NCI-H526 (cell line): ENCODE measurements around the gene LMF1.

Experiments used
- DNase-seq, 2 experiments: peaks; one replicate each; lab custom pipeline; 2025; lab: John Stamatoyannopoulos, UW

Gene LMF1

GRCh38 chr16:1002399-1003166, 31.8 kb upstream of the LMF1 start:
- no peak for DNase-seq

- no peak for DNase-seq
Measured at GRCh38 chr16:1001096-1001495, 30.3 kb upstream of the LMF1 start.

GRCh38 chr16:1000608-1001007, 29.8 kb upstream of the LMF1 start:
- DNase-seq: no peak

GRCh38 chr16:999677-1000076, 28.9 kb upstream of the LMF1 start:
- no peak for DNase-seq

- no peak for DNase-seq
Measured at GRCh38 chr16:998615-999014, 27.8 kb upstream of the LMF1 start.

- DNase-seq: no peak
Measured at GRCh38 chr16:998211-998610, 27.4 kb upstream of the LMF1 start.

GRCh38 chr16:997440-998051, 26.8 kb upstream of the LMF1 start:
- DNase-seq: no peak

GRCh38 chr16:996681-997080, 25.9 kb upstream of the LMF1 start:
- DNase-seq: no peak

GRCh38 chr16:995783-996182, 25.0 kb upstream of the LMF1 start:
- no peak for DNase-seq

GRCh38 chr16:995087-995486, 24.3 kb upstream of the LMF1 start:
- DNase-seq: no peak

GRCh38 chr16:993731-994130, 22.9 kb upstream of the LMF1 start:
- no peak for DNase-seq

- no peak for DNase-seq
Measured at GRCh38 chr16:991773-992172, 21.0 kb upstream of the LMF1 start.

- DNase-seq: no peak
Measured at GRCh38 chr16:991345-991744, 20.6 kb upstream of the LMF1 start.

GRCh38 chr16:990516-991291, 19.9 kb upstream of the LMF1 start:
- no peak for DNase-seq

- DNase-seq: no peak
Measured at GRCh38 chr16:989354-989814, 18.6 kb upstream of the LMF1 start.

- no peak for DNase-seq
Measured at GRCh38 chr16:988471-989353, 17.9 kb upstream of the LMF1 start.

GRCh38 chr16:987906-988305, 17.1 kb upstream of the LMF1 start:
- DNase-seq: no peak

- no peak for DNase-seq
Measured at GRCh38 chr16:986925-987582, 16.3 kb upstream of the LMF1 start.

- DNase-seq: no peak
Measured at GRCh38 chr16:986411-986810, 15.6 kb upstream of the LMF1 start.

GRCh38 chr16:985646-986400, 15.0 kb upstream of the LMF1 start:
- no peak for DNase-seq
